ENCODE measurements around the gene CA10.

CA10 gene

GRCh38 chr17:51683291-51683690 is 475.2 kb downstream of the CA10 start:
- ATAC-seq (replicated peaks) (no peak), DNase-seq (no peak)
- no peaks in the 10 kb centered on the region for H3K4me1 Mint-ChIP-seq (ENCODE audit: low read depth in 2 of 2)
- H3K9me3 Mint-ChIP-seq, result no peaks in the 10 kb centered on the region
- no peaks in the 10 kb centered on the region for H3K36me3 Mint-ChIP-seq (ENCODE audit: insufficient read depth)
- H3K4me3 Mint-ChIP-seq, result no peak overlapping the region
- H3K27ac Mint-ChIP-seq, result no peak overlapping the region
- peaks cover 14 to 28% of the 10 kb centered on the region in 2 donors for H3K27me3 Mint-ChIP-seq

- Mint-ChIP-seq H3K4me1 (ENCODE audit: low read depth in 2 of 2) (no peaks in the 10 kb centered on the region), H3K27me3 (peaks cover 14 to 28% of the 10 kb centered on the region in 2 donors), H3K36me3 (ENCODE audit: insufficient read depth) (no peaks in the 10 kb centered on the region), H3K27ac (no peak overlapping the region), H3K9me3 (no peaks in the 10 kb centered on the region), H3K4me3 (no peak overlapping the region)
- DNase-seq (no peak), ATAC-seq (replicated peaks) (no peak)
These were observed 476.4 kb downstream of the CA10 start for GRCh38 chr17:51682115-51682514.

- H3K4me1 Mint-ChIP-seq (ENCODE audit: low read depth in 2 of 2), result no peaks in the 10 kb centered on the region
- no peaks in the 10 kb centered on the region for H3K9me3 Mint-ChIP-seq
- DNase-seq (no peak), ATAC-seq (replicated peaks) (no peak)
- H3K4me3 Mint-ChIP-seq, result no peak overlapping the region
- H3K27me3 Mint-ChIP-seq, result peaks cover 26 to 34% of the 10 kb centered on the region in 2 donors
- H3K27ac Mint-ChIP-seq, result no peak overlapping the region
- H3K36me3 Mint-ChIP-seq (ENCODE audit: insufficient read depth), result no peaks in the 10 kb centered on the region
These were observed 480.6 kb downstream of the CA10 start for GRCh38 chr17:51677875-51678274.

GRCh38 chr17:51676691-51677487 is 481.6 kb downstream of the CA10 start:
- Mint-ChIP-seq H3K36me3 (ENCODE audit: insufficient read depth) (no peaks in the 10 kb centered on the region), H3K9me3 (no peaks in the 10 kb centered on the region), H3K27ac (no peak overlapping the region), H3K27me3 (peaks cover 25 to 38% of the 10 kb centered on the region in 2 donors), H3K4me3 (no peak overlapping the region), H3K4me1 (ENCODE audit: low read depth in 2 of 2) (no peaks in the 10 kb centered on the region)
- ATAC-seq (replicated peaks) (no peak), DNase-seq (no peak)

- no peak overlapping the region for H3K4me3 Mint-ChIP-seq
- DNase-seq (no peak), ATAC-seq (replicated peaks) (no peak)
- no peaks in the 10 kb centered on the region for H3K9me3 Mint-ChIP-seq
- H3K36me3 Mint-ChIP-seq (ENCODE audit: insufficient read depth), result no peaks in the 10 kb centered on the region
- no peak overlapping the region for H3K27ac Mint-ChIP-seq
- no peaks in the 10 kb centered on the region for H3K4me1 Mint-ChIP-seq (ENCODE audit: low read depth in 2 of 2)
- peaks cover 22 to 31% of the 10 kb centered on the region in 2 donors for H3K27me3 Mint-ChIP-seq
These were observed 483.8 kb downstream of the CA10 start for GRCh38 chr17:51674579-51675255.

GRCh38 chr17:51673070-51673469 is 485.4 kb downstream of the CA10 start:
- Mint-ChIP-seq H3K27ac (no peak overlapping the region), H3K36me3 (ENCODE audit: insufficient read depth) (no peaks in the 10 kb centered on the region), H3K27me3 (peaks cover 22 to 31% of the 10 kb centered on the region in 2 donors), H3K9me3 (no peaks in the 10 kb centered on the region), H3K4me3 (no peak overlapping the region), H3K4me1 (ENCODE audit: low read depth in 2 of 2) (no peaks in the 10 kb centered on the region)
- DNase-seq (no peak), ATAC-seq (replicated peaks) (no peak)

GRCh38 chr17:51672065-51672464 is 486.4 kb downstream of the CA10 start:
- Mint-ChIP-seq H3K4me3 (no peak overlapping the region), H3K36me3 (ENCODE audit: insufficient read depth) (no peaks in the 10 kb centered on the region), H3K27me3 (peaks cover 22 to 31% of the 10 kb centered on the region in 2 donors), H3K27ac (no peak overlapping the region), H3K9me3 (no peaks in the 10 kb centered on the region), H3K4me1 (ENCODE audit: low read depth in 2 of 2) (no peaks in the 10 kb centered on the region)
- ATAC-seq (replicated peaks) (no peak), DNase-seq (no peak)

- ATAC-seq (replicated peaks) (no peak), DNase-seq (no peak)
- Mint-ChIP-seq H3K36me3 (ENCODE audit: insufficient read depth) (no peaks in the 10 kb centered on the region), H3K4me3 (no peak overlapping the region), H3K27ac (no peak overlapping the region), H3K27me3 (peaks cover 22 to 31% of the 10 kb centered on the region in 2 donors), H3K9me3 (no peaks in the 10 kb centered on the region), H3K4me1 (ENCODE audit: low read depth in 2 of 2) (no peaks in the 10 kb centered on the region)
These were observed 487.6 kb downstream of the CA10 start for GRCh38 chr17:51670899-51671298.

GRCh38 chr17:51668963-51669246 is 489.6 kb downstream of the CA10 start:
- Mint-ChIP-seq H3K4me3 (no peak overlapping the region), H3K36me3 (ENCODE audit: insufficient read depth) (no peaks in the 10 kb centered on the region), H3K27ac (no peak overlapping the region), H3K4me1 (ENCODE audit: low read depth in 2 of 2) (no peaks in the 10 kb centered on the region), H3K27me3 (peaks cover 20 to 30% of the 10 kb centered on the region in 2 donors), H3K9me3 (no peaks in the 10 kb centered on the region)
- no peak for DNase-seq
- ATAC-seq (replicated peaks), result no peak

- DNase-seq, result no peak
- no peaks in the 10 kb centered on the region for H3K4me1 Mint-ChIP-seq (ENCODE audit: low read depth in 2 of 2)
- ATAC-seq (replicated peaks), result no peak
- H3K4me3 Mint-ChIP-seq, result no peak overlapping the region
- H3K27ac Mint-ChIP-seq, result no peak overlapping the region
- no peaks in the 10 kb centered on the region for H3K9me3 Mint-ChIP-seq
- H3K27me3 Mint-ChIP-seq, result peaks cover 17 to 30% of the 10 kb centered on the region in 2 donors
- H3K36me3 Mint-ChIP-seq (ENCODE audit: insufficient read depth), result no peaks in the 10 kb centered on the region
These were observed 490.2 kb downstream of the CA10 start for GRCh38 chr17:51668155-51668962.

GRCh38 chr17:51667706-51668083 is 490.8 kb downstream of the CA10 start:
- Mint-ChIP-seq H3K4me1 (ENCODE audit: low read depth in 2 of 2) (no peaks in the 10 kb centered on the region), H3K9me3 (no peaks in the 10 kb centered on the region), H3K27ac (no peak overlapping the region), H3K27me3 (peaks cover 15 to 28% of the 10 kb centered on the region in 2 donors), H3K36me3 (ENCODE audit: insufficient read depth) (no peaks in the 10 kb centered on the region), H3K4me3 (no peak overlapping the region)
- DNase-seq (no peak), ATAC-seq (replicated peaks) (no peak)

GRCh38 chr17:51666971-51667705 is 491.4 kb downstream of the CA10 start:
- H3K27ac Mint-ChIP-seq, result no peak overlapping the region
- H3K36me3 Mint-ChIP-seq (ENCODE audit: insufficient read depth), result no peaks in the 10 kb centered on the region
- H3K4me3 Mint-ChIP-seq, result no peak overlapping the region
- no peaks in the 10 kb centered on the region for H3K9me3 Mint-ChIP-seq
- ATAC-seq (replicated peaks) (no peak), DNase-seq (no peak)
- H3K27me3 Mint-ChIP-seq, result peaks cover 14 to 23% of the 10 kb centered on the region in 2 donors
- no peaks in the 10 kb centered on the region for H3K4me1 Mint-ChIP-seq (ENCODE audit: low read depth in 2 of 2)
